HepG2 (cell line): ENCODE data around the gene TMEM184B. TPM values are rescaled to one million over a fixed set of nuclear protein-coding genes. Genes with fewer than 3 reads are reported as not detected.

Source experiments
- ARNTL ChIP-seq: sonication (generic); formaldehyde crosslinking; IDR thresholded peaks from 2 replicates; pipeline ENCODE4 v1.4.0; 2020; ENCODE audit warnings: mild to moderate bottlenecking, missing genetic modification reagents
- ATF1 ChIP-seq: IDR thresholded peaks from 2 replicates; pipeline ENCODE4 v1.6.1; 2016; ENCODE audit warnings: mild to moderate bottlenecking, control low read depth
- CBX1 ChIP-seq: IDR thresholded peaks from one replicate; pipeline ENCODE4 v1.6.1; 2016; ENCODE audit warnings: antibody characterized with exemption, low read depth
- KAT8 ChIP-seq: IDR thresholded peaks from 2 replicates; pipeline ENCODE4 v1.6.1; 2016; ENCODE audit warnings: missing genetic modification reagents, missing compliant biosample characterization
- MYNN ChIP-seq: sonication (generic); formaldehyde crosslinking; IDR thresholded peaks from 2 replicates; pipeline ENCODE4 v1.4.0; 2020; ENCODE audit warnings: mild to moderate bottlenecking, low read depth, missing genetic modification reagents
- NBN ChIP-seq: fragments of 450-650 bp; conservative IDR thresholded peaks from 2 replicates; pipeline ENCODE4 v1.6.1; 2017
- NCOA1 ChIP-seq: sonication (generic); formaldehyde crosslinking; IDR thresholded peaks from 2 replicates; pipeline ENCODE4 v1.9.0; 2021; ENCODE audit warnings: missing genetic modification reagents
- NFIC ChIP-seq: IDR thresholded peaks from 2 replicates; pipeline ENCODE4 v1.6.1; 2012; ENCODE audit warnings: mild to moderate bottlenecking, low read length, inconsistent platforms
- SALL1 ChIP-seq: sonication (generic); formaldehyde crosslinking; IDR thresholded peaks from 2 replicates; pipeline ENCODE4 v1.8.0; 2022; ENCODE audit warnings: mild to moderate bottlenecking, missing genetic modification reagents
- SKI ChIP-seq: fragments of 450-650 bp; IDR thresholded peaks from one replicate; pipeline ENCODE4 v1.6.1; 2018; ENCODE audit warnings: mild to moderate bottlenecking; ENCODE audit not compliant: partially characterized antibody
- THAP11 ChIP-seq: IDR thresholded peaks from 2 replicates; pipeline ENCODE4 v1.6.1; 2016; ENCODE audit warnings: missing biosample characterization, missing genetic modification reagents
- ZFX ChIP-seq: sonication (generic); formaldehyde crosslinking; IDR thresholded peaks from 2 replicates; pipeline ENCODE4 v1.4.0; 2020; ENCODE audit warnings: mild to moderate bottlenecking, low read depth, missing genetic modification reagents, moderate library complexity
- ZNF749 ChIP-seq: sonication (generic); formaldehyde crosslinking; IDR thresholded peaks from 2 replicates; pipeline ENCODE4 v1.8.0; 2022; ENCODE audit warnings: mild to moderate bottlenecking, missing genetic modification reagents, moderate library complexity, borderline replicate concordance
- polyA plus RNA-seq, 8 experiments: library from polyadenylated mRNA; depleted of rRNA in 3 of 8; stranded (reverse) in 7 of 8; unstranded in 1 of 8; fragments of >200 nt; fragmentation: Illumina TruSeq in 4 of 8; extraction: Trizol in 4 of 8; gene quantifications; 2 replicates each; pipeline versions ENCODE4 v1.2.1 to v1.2.3, GENCODE V29; 2011 to 2016; ENCODE audit warnings: low read depth in 4 of 8, missing spikeins in 1 of 8, mixed read lengths in 1 of 8; ENCODE audit not compliant: insufficient read depth in 1 of 8
- total RNA-seq, 5 experiments: library from RNA; depleted of rRNA; stranded (reverse); fragments of >200 nt; fragmentation: Illumina TruSeq; extraction: Trizol; gene quantifications; 2 replicates each; pipeline ENCODE4 v1.2.3, GENCODE V29; 2016; ENCODE audit warnings: low read depth in 1 of 5
- TF ChIP-seq, protein P1 (sequence below): sonication (generic); formaldehyde crosslinking; IDR thresholded peaks from 2 replicates; pipeline ENCODE4 v1.8.0; 2022; ENCODE audit warnings: missing genetic modification reagents, mild to moderate bottlenecking, borderline replicate concordance
- TF ChIP-seq, protein P2 (sequence below): IDR thresholded peaks from 2 replicates; pipeline ENCODE4 v1.6.1; 2016; ENCODE audit warnings: missing compliant biosample characterization, missing genetic modification reagents, borderline replicate concordance
- TF ChIP-seq, protein P3 (sequence below): sonication (generic); formaldehyde crosslinking; IDR thresholded peaks from 2 replicates; pipeline ENCODE4 v1.4.0; 2020; ENCODE audit warnings: missing genetic modification reagents, mild to moderate bottlenecking, borderline replicate concordance
- TF ChIP-seq, protein P4 (sequence below): sonication (generic); formaldehyde crosslinking; IDR thresholded peaks from 2 replicates; pipeline ENCODE4 v1.4.0; 2020; ENCODE audit warnings: missing genetic modification reagents, mild to moderate bottlenecking, borderline replicate concordance
- TF ChIP-seq, protein P5 (sequence below): sonication (generic); formaldehyde crosslinking; IDR thresholded peaks from 2 replicates; pipeline ENCODE4 v1.4.0; 2020; ENCODE audit warnings: missing genetic modification reagents, low read depth, mild to moderate bottlenecking, borderline replicate concordance
- TF ChIP-seq, protein P6 (sequence below): sonication (generic); formaldehyde crosslinking; IDR thresholded peaks from 2 replicates; pipeline ENCODE4 v1.8.1; 2022; ENCODE audit warnings: low read depth, mild to moderate bottlenecking, missing genetic modification reagents

The TMEM184B gene
- total and polyA plus RNA-seq, 2 of the 13 experiments (the other 11 are each of a cell fraction or from before 2014, with no cell fraction given), result 15.9 to 16.0 TPM

DNA sequence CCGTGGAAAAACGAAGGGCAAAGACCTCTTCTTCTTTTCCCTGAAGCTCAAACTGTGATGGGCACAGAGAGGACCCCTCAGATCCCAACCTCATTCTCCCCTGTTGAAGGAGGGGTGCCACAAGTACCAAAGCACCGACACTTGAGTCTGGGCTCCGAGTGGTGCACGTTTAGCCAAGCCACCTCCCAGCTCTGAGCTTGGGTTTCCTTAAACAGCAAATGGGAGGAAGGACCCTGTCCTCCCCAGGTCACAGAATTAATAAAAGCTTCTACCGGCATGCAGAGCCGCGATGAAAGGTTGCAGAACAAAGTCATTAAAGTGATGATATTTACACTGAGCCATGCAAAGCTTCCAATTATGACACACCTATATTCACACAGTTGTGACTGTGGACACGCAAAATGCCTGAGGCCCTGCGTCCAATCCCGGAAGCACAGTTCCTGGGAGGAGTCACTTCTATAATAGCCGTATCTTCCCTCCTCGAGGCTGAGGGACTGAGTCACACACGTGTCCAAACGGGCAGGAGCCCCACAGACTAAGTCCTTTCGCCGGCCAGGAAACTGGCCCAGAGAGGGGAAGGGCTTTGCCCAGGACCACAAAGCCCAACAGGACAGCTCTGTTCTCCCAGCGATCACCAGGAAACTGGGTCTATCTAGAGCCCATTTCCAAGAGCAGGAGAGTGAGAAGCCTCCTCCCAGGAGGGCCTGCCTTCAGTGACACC lies 45.3 kb upstream of the TMEM184B start (continued):
- TF ChIP-seq, protein P1, sequence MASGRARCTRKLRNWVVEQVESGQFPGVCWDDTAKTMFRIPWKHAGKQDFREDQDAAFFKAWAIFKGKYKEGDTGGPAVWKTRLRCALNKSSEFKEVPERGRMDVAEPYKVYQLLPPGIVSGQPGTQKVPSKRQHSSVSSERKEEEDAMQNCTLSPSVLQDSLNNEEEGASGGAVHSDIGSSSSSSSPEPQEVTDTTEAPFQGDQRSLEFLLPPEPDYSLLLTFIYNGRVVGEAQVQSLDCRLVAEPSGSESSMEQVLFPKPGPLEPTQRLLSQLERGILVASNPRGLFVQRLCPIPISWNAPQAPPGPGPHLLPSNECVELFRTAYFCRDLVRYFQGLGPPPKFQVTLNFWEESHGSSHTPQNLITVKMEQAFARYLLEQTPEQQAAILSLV (CRISPR knock-in tag), result peak; percentile 10; the same call in 1 of the 2 replicates
- peak; percentile 73 for TF ChIP-seq SALL1 (CRISPR knock-in tag)
- no peak for TF ChIP-seq NCOA1 (CRISPR knock-in tag)
- TF ChIP-seq ZFX, result peak; percentile 44; the same call in 1 of the 2 replicates
- TF ChIP-seq, protein P2, sequence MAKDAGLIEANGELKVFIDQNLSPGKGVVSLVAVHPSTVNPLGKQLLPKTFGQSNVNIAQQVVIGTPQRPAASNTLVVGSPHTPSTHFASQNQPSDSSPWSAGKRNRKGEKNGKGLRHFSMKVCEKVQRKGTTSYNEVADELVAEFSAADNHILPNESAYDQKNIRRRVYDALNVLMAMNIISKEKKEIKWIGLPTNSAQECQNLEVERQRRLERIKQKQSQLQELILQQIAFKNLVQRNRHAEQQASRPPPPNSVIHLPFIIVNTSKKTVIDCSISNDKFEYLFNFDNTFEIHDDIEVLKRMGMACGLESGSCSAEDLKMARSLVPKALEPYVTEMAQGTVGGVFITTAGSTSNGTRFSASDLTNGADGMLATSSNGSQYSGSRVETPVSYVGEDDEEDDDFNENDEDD, result no peak; the same call in 1 of the 2 replicates
- 0 out of 2 replicates have a peak, but pooled peaks have one; percentile 23 for TF ChIP-seq ATF1 (CRISPR knock-in tag)
- no peak for TF ChIP-seq SKI
- TF ChIP-seq ARNTL (CRISPR knock-in tag), result no peak
- TF ChIP-seq, protein P3, sequence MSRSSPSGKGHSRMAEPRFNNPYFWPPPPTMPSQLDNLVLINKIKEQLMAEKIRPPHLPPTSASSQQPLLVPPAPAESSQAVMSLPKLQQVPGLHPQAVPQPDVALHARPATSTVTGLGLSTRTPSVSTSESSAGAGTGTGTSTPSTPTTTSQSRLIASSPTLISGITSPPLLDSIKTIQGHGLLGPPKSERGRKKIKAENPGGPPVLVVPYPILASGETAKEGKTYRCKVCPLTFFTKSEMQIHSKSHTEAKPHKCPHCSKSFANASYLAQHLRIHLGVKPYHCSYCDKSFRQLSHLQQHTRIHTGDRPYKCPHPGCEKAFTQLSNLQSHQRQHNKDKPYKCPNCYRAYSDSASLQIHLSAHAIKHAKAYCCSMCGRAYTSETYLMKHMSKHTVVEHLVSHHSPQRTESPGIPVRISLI (CRISPR knock-in tag), result no peak
- 0 out of 2 replicates have a peak, but pooled peaks have one; percentile 17 for TF ChIP-seq NFIC
- TF ChIP-seq NBN, result no peak
- TF ChIP-seq, protein P4, sequence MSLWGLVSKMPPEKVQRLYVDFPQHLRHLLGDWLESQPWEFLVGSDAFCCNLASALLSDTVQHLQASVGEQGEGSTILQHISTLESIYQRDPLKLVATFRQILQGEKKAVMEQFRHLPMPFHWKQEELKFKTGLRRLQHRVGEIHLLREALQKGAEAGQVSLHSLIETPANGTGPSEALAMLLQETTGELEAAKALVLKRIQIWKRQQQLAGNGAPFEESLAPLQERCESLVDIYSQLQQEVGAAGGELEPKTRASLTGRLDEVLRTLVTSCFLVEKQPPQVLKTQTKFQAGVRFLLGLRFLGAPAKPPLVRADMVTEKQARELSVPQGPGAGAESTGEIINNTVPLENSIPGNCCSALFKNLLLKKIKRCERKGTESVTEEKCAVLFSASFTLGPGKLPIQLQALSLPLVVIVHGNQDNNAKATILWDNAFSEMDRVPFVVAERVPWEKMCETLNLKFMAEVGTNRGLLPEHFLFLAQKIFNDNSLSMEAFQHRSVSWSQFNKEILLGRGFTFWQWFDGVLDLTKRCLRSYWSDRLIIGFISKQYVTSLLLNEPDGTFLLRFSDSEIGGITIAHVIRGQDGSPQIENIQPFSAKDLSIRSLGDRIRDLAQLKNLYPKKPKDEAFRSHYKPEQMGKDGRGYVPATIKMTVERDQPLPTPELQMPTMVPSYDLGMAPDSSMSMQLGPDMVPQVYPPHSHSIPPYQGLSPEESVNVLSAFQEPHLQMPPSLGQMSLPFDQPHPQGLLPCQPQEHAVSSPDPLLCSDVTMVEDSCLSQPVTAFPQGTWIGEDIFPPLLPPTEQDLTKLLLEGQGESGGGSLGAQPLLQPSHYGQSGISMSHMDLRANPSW (CRISPR knock-in tag), result no peak
- TF ChIP-seq, protein P5, sequence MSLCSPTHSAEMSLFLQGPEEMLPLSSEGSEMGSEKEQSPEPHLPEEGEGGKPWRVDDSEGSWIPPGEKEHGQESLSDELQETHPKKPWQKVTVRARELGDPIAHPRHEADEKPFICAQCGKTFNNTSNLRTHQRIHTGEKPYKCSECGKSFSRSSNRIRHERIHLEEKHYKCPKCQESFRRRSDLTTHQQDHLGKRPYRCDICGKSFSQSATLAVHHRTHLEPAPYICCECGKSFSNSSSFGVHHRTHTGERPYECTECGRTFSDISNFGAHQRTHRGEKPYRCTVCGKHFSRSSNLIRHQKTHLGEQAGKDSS (CRISPR knock-in tag), result 0 out of 2 replicates have a peak, but pooled peaks have one; percentile 13
- peak; percentile 66; the same call in 1 of the 2 replicates for TF ChIP-seq KAT8 (CRISPR knock-in tag)
- peak; percentile 34; the same call in 1 of the 2 replicates for TF ChIP-seq THAP11
- no peak for TF ChIP-seq CBX1
- no peak for TF ChIP-seq ZNF749
- no peak for TF ChIP-seq MYNN (CRISPR knock-in tag)
- TF ChIP-seq, protein P6, sequence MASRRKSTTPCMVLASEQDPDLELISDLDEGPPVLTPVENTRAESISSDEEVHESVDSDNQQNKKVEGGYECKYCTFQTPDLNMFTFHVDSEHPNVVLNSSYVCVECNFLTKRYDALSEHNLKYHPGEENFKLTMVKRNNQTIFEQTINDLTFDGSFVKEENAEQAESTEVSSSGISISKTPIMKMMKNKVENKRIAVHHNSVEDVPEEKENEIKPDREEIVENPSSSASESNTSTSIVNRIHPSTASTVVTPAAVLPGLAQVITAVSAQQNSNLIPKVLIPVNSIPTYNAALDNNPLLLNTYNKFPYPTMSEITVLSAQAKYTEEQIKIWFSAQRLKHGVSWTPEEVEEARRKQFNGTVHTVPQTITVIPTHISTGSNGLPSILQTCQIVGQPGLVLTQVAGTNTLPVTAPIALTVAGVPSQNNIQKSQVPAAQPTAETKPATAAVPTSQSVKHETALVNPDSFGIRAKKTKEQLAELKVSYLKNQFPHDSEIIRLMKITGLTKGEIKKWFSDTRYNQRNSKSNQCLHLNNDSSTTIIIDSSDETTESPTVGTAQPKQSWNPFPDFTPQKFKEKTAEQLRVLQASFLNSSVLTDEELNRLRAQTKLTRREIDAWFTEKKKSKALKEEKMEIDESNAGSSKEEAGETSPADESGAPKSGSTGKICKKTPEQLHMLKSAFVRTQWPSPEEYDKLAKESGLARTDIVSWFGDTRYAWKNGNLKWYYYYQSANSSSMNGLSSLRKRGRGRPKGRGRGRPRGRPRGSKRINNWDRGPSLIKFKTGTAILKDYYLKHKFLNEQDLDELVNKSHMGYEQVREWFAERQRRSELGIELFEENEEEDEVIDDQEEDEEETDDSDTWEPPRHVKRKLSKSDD, result no peak
